Breast epithelium (tissue), 3 donors: ENCODE data around the gene CPNE5.
"Not testable (repeated sequence)": the region's sequence is repeated elsewhere in the genome, so short reads cannot be mapped to it uniquely, and the experiment has no call there.

Source experiments
- CTCF ChIP-seq, 3 donors: fragments of 450-650 bp; IDR thresholded peaks; one replicate each; pipeline ENCODE4 v1.5.1; 2016 to 2017; ENCODE audit warnings: antibody characterized with exemption in 3 of 3, mild to moderate bottlenecking in 3 of 3, moderate library complexity in 3 of 3
- POLR2AphosphoS5 ChIP-seq, 3 donors: sonication (generic); formaldehyde crosslinking; IDR thresholded peaks; one replicate each; pipeline ENCODE4 v1.6.1; 2017; ENCODE audit warnings: antibody characterized with exemption in 3 of 3

- TF ChIP-seq POLR2AphosphoS5, CTCF (IDR thresholded peaks at IDR 0.05): not testable (repeated sequence)
These were observed 26.2 kb downstream of the CPNE5 start for GRCh38 chr6:36813047-36813446.
